Brain pericyte (primary cell): ENCODE measurements around the gene MB.

Source experiments
- DNase-seq: peaks from one replicate; pipeline ENCODE4 v3.0.0-alpha.2; 2012; ENCODE audit warnings: low read depth, low spot score

The MB gene

GRCh38 chr22:35618427-35619223, 1.5 kb upstream of the MB start:
- no peak for DNase-seq

- DNase-seq: no peak
Observed at GRCh38 chr22:35616043-35616442, 1.1 kb downstream of the MB start.

- DNase-seq: no peak
Observed at GRCh38 chr22:35615156-35615555, 2.0 kb downstream of the MB start.

GRCh38 chr22:35614404-35614803, 2.7 kb downstream of the MB start:
- DNase-seq: no peak

- DNase-seq: no peak
Observed at GRCh38 chr22:35612903-35613302, 4.2 kb downstream of the MB start.

GRCh38 chr22:35611891-35612576, 5.1 kb downstream of the MB start:
- DNase-seq: no peak

GRCh38 chr22:35611200-35611890, 5.8 kb downstream of the MB start:
- no peak for DNase-seq

GRCh38 chr22:35610741-35611140, 6.4 kb downstream of the MB start:
- no peak for DNase-seq

GRCh38 chr22:35609761-35610160, 7.4 kb downstream of the MB start:
- no peak for DNase-seq

- no peak for DNase-seq
Observed at GRCh38 chr22:35609261-35609660, 7.9 kb downstream of the MB start.

- DNase-seq: no peak
Observed at GRCh38 chr22:35608088-35608487, 9.0 kb downstream of the MB start.

GRCh38 chr22:35606916-35607315, 10.2 kb downstream of the MB start:
- DNase-seq: no peak

GRCh38 chr22:35605851-35606481, 11.2 kb downstream of the MB start:
- no peak for DNase-seq

GRCh38 chr22:35605369-35605680, 11.8 kb downstream of the MB start:
- no peak for DNase-seq

- no peak for DNase-seq
Observed at GRCh38 chr22:35604621-35605368, 12.3 kb downstream of the MB start.

GRCh38 chr22:35601743-35602615, 15.2 kb downstream of the MB start:
- no peak for DNase-seq

GRCh38 chr22:35601013-35601580, 16.0 kb downstream of the MB start:
- no peak for DNase-seq

GRCh38 chr22:35600476-35600875, 16.7 kb downstream of the MB start:
- no peak for DNase-seq

- no peak for DNase-seq
Observed at GRCh38 chr22:35599364-35599763, 17.8 kb downstream of the MB start.

- DNase-seq: no peak
Observed at GRCh38 chr22:35598396-35598710, 18.8 kb downstream of the MB start.
